HG02840 (cell line): Measurements from ENCODE around the gene IFNA6.
A peak's percentile ranks its signal among the peaks of the same experiment; 100 is the strongest.
"Not testable (repeated sequence)": the region's sequence is repeated elsewhere in the genome, so short reads cannot be mapped to it uniquely, and the experiment has no call there.

Experiments used
- ATAC-seq: cut with Tn5 transposase; IDR thresholded peaks from one replicate; pipeline ENCODE4 v1.9.1; 2021; ENCODE audit warnings: mild to moderate bottlenecking, moderate library complexity, moderate number of reproducible peaks; ENCODE audit not compliant: unreplicated experiment, low FRiP score

The IFNA6 gene

DNA sequence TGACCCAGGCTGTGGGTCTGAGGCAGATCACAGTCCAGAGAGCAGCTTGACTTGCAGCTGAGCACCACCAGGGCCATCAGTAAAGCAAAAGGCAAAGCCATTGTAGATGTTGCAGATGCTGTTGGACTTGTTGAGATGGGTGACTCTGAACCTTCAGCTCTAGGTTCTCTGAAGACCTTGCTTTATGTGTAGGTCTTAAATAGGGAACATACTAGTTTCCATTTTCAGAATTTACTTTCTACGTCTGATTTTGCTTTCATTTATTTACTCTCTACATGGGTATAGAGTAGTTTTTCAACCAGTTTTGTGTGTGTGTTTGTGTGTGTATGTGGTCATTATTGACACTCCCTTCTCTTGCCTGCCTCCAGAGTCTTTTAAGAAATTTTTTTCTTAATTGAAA is at the start of gene IFNA6:
TSS of gene IFNA6 (minus strand) at position 101 of the 400 bp plus-strand sequence. CDS start at position 101, 0 bp downstream.
- no peak for ATAC-seq

DNA sequence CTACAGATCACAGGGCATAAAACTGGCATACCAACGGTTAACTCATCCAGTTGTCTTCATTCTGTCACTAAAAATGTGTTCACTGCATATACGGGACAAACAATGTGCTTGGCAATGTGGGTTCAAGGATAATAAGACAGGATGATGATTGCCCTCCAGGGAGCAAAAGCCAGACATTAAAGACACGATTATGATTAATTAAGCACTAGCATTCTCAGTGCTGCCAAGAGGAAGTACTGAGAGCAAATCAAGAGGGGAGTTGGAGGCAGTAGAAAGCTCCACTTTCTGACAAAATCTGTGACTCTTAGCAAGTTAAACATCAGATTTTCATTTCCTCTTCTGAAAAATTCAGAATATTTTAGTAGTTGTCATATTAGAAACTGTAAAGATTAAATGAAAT is 49.3 kb upstream of the IFNA6 start:
- no peak for ATAC-seq

GRCh38 chr9:21398955-21399489 is 48.3 kb upstream of the IFNA6 start:
- no peak for ATAC-seq

- peak; percentile 72 for ATAC-seq
Observed at GRCh38 chr9:21395778-21396717, 45.4 kb upstream of the IFNA6 start.

GRCh38 chr9:21392270-21392669 is 41.6 kb upstream of the IFNA6 start:
- ATAC-seq: peak; percentile 52

- no peak for ATAC-seq
Observed at GRCh38 chr9:21385131-21385670, 34.5 kb upstream of the IFNA6 start, which contains the start of gene IFNA2. TSS of gene IFNA2 (minus strand) at chr9:21385398. CDS start at chr9:21385329, 69 bp downstream.

- ATAC-seq: no peak
Observed at GRCh38 chr9:21383627-21384026, 32.9 kb upstream of the IFNA6 start.

GRCh38 chr9:21381448-21382339 is 31.0 kb upstream of the IFNA6 start:
- ATAC-seq: peak; percentile 99

DNA sequence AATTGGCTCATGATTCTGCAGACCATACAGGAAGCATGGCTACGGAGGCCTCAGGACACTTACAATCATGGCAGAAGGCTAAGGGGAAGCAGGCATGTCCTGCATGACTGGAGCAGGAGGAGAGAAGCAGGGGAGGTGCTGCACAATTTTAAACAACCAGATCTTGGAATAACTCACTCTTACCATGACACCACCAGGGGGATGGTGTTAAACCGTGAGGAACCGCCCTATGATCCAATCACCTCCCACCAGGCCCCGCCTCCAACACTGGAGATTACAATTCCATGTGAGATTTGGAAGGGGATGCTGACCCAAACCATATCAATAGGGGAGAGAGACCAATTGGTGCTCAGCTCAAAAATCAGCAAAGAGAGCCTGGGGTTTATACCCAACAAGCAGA is 20.8 kb upstream of the IFNA6 start:
- ATAC-seq: not testable (repeated sequence)

DNA sequence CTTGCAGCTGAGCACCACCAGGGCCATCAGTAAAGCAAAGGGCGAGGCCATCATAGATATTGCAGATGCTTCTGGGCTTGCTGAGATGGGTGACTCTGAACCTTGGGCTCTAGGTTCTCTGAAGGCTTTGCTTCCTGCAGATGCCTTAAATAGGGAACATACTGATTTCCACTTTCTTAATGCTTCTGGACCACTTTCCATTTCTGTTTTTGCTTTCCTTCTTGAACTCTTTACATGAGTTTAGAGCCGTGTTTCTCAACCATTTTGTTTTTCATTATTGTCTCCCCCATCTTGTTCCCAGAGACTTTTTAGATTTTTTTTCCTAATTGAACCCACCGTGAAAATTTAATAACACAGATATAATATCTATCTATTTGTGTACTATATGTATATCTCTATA is 17.3 kb upstream of the IFNA6 start, which contains the start of gene IFNA13:
TSS of gene IFNA13 (minus strand) at position 101 of the 400 bp plus-strand sequence. CDS start at position 54, 47 bp downstream.
- no peak for ATAC-seq

- peak; percentile 75 for ATAC-seq
Observed at GRCh38 chr9:21367169-21367568, 16.5 kb upstream of the IFNA6 start.

DNA sequence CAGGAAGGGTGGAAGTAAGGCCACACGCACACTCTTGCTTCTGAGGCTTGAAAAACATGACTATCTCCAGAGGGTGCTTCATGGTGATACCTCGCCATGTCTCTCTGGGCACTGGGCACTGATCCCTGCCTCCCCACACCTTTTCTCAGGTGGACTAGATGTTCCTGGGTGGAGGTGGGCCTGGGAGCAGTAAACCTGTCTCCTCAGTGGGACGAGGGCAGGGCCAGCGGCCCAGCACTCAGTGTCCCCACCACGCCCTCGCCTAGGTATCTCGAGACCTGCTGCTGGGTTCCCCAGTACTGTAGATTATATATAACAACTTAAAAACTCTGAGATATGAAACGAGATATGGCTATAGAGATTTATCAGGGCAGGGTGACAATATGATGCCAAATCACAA is 11.6 kb upstream of the IFNA6 start:
- no peak for ATAC-seq

GRCh38 chr9:21357479-21358460 is 7.1 kb upstream of the IFNA6 start:
- peak; percentile 96 for ATAC-seq

DNA sequence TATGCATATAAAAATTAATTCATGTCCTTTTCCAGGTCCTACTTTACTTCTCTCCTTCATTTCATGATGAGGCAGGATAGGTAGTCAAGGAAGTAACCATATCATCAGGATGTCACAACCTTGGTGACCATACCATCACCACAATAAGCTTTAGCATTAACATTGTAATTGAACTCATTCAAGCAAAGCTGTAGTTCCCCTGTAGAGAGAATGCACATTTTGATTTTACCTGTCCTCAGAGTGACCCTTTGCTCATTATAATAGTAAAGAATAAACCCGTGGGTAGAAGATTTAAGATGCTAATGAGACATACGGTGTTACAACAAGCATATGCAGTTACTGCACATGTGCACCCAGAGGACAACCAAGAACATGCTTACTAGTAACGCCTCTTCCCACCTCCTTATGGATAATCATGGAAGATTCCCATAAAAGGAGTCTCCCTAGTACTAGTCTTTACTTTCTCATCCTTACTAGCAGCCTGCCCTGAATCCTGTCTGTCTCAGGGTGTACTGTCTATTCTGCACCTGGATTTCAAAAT is 2.2 kb downstream of the IFNA6 start:
- no peak for ATAC-seq

DNA sequence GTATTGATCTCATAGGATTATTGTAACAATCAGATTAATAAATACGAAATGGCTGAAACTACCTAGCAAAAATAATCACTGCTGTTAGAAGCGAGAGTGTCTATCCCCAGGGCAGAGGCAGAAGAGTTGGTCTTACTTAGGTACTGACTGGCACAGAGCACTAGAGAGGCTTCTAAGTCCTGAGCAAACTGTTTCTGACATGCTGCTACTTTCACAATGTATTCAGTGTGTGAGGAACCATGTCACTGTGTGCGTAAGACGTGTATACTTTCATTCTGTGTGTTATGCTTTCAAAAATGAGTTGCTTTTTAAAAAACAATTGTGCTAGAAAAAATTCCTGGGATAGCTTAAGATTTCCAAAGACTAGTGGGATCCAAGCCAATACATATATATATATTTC is 10.0 kb downstream of the IFNA6 start:
- no peak for ATAC-seq

GRCh38 chr9:21336457-21336856 is 14.2 kb downstream of the IFNA6 start:
- no peak for ATAC-seq

DNA sequence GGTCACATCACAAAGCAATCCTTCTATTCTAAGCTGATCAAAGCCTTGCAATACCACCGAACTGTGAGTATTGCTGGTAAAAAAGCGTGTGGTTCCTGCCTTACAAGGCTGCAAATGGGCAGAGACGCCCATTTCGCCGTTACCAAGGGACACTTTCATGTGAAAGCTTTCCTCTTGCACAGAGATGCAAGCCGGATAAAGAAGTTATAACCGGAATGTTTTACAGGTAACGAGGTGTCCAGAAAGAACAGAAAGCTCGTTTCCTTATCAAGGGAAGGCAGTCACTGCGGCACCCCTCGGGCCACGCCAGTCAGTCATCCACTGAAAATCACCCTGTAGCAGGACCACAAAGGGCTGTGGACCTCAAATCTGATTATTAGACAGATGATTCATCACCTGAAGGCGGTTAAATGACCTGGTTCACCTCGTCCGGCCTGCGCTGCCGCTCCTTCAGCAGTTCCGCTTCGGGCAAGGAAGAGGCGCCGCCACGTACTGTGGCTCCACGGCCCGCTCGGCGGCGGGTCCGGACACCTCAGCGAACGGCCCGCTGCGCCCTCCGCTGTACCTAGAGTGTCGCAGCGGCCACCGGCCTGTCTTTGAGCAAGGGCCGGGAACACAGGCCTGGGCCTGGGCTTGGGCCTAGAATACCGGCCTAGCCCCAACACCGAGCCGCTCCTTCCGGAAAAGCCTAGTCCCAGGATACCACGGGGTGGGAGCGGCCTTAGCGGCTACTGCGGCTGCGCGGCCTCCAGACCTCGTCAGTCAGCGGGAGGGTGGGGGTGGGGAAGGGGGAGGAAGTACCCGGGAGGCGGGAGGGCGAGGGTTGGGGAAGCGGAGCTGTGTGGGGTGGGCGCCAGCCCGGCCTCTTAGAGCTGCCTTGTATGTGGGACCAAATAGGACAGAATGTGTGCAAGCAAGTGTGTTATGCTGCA is 15.7 kb downstream of the IFNA6 start, which contains the start of gene KLHL9:
TSS of gene KLHL9 (minus strand) at position 704 of the 932 bp plus-strand sequence. CDS start at position 159, 545 bp downstream.
- ATAC-seq: peak; percentile 88

GRCh38 chr9:21333226-21333625 is 17.5 kb downstream of the IFNA6 start:
- ATAC-seq: no peak
